ENCODE measurements around the gene MAPK4.

DNA sequence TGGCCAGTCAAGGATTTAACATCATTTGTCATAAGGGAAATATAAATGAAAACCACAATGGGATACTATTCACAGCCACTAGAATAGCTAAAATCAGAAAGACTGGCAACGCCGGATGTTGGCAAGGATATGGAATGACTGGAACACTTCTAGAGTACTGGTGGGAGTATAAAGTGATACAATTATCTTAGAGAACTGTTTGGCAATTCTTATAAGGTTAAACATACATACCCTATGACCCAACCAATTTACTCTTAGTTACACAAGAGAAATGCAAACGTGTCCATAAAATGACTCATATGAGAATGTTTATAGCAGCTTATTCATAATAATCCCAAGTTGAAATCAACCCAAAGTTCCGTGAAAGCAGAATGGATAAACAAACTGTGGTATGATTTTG is 35.1 kb downstream of the MAPK4 start:
- TF ChIP-seq, protein P1, sequence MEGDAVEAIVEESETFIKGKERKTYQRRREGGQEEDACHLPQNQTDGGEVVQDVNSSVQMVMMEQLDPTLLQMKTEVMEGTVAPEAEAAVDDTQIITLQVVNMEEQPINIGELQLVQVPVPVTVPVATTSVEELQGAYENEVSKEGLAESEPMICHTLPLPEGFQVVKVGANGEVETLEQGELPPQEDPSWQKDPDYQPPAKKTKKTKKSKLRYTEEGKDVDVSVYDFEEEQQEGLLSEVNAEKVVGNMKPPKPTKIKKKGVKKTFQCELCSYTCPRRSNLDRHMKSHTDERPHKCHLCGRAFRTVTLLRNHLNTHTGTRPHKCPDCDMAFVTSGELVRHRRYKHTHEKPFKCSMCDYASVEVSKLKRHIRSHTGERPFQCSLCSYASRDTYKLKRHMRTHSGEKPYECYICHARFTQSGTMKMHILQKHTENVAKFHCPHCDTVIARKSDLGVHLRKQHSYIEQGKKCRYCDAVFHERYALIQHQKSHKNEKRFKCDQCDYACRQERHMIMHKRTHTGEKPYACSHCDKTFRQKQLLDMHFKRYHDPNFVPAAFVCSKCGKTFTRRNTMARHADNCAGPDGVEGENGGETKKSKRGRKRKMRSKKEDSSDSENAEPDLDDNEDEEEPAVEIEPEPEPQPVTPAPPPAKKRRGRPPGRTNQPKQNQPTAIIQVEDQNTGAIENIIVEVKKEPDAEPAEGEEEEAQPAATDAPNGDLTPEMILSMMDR (conservative IDR thresholded peaks at IDR 0.05), result no peak
- TF ChIP-seq ZFX (IDR thresholded peaks at IDR 0.05), result no peak

All from C4-2B (cell line).